ENCODE results near the gene CHML.
"Not testable (repeated sequence)": the region's sequence is repeated elsewhere in the genome, so short reads cannot be mapped to it uniquely, and the experiment has no call there.

CHML gene

GRCh38 chr1:241678536-241678935, 38.4 kb upstream of the CHML start:
- TF ChIP-seq CTCF (IDR thresholded peaks at IDR 0.05; ENCODE audit: insufficient read depth, low read depth, low read length, missing control alignments) = no peak
- DNase-seq (ENCODE audit: low read depth) = no peak
- H3K4me3 ChIP-seq (ENCODE audit: low read length) = no peak overlapping the region

GRCh38 chr1:241677201-241677600, 37.0 kb upstream of the CHML start:
- TF ChIP-seq CTCF (IDR thresholded peaks at IDR 0.05; ENCODE audit: insufficient read depth, low read depth, low read length, missing control alignments) = no peak
- no peak overlapping the region for H3K4me3 ChIP-seq (ENCODE audit: low read length)
- no peak for DNase-seq (ENCODE audit: low read depth)

GRCh38 chr1:241675983-241676382, 35.8 kb upstream of the CHML start:
- no peak overlapping the region for H3K4me3 ChIP-seq (ENCODE audit: low read length)
- no peak for TF ChIP-seq CTCF (IDR thresholded peaks at IDR 0.05; ENCODE audit: insufficient read depth, low read depth, low read length, missing control alignments)
- DNase-seq (ENCODE audit: low read depth) = no peak

- no peak for TF ChIP-seq CTCF (IDR thresholded peaks at IDR 0.05; ENCODE audit: insufficient read depth, low read depth, low read length, missing control alignments)
- no peak overlapping the region for H3K4me3 ChIP-seq (ENCODE audit: low read length)
- DNase-seq (ENCODE audit: low read depth) = no peak
Measured at GRCh38 chr1:241674805-241675384, 34.7 kb upstream of the CHML start.

- no peak overlapping the region for H3K4me3 ChIP-seq (ENCODE audit: low read length)
- DNase-seq (ENCODE audit: low read depth) = no peak
- TF ChIP-seq CTCF (IDR thresholded peaks at IDR 0.05; ENCODE audit: insufficient read depth, low read depth, low read length, missing control alignments) = no peak
Measured at GRCh38 chr1:241672301-241672700, 32.1 kb upstream of the CHML start.

- TF ChIP-seq CTCF (IDR thresholded peaks at IDR 0.05; ENCODE audit: insufficient read depth, low read depth, low read length, missing control alignments) = no peak
- H3K4me3 ChIP-seq (ENCODE audit: low read length) = no peak overlapping the region
- no peak for DNase-seq (ENCODE audit: low read depth)
Measured at GRCh38 chr1:241666419-241666818, 26.2 kb upstream of the CHML start.

GRCh38 chr1:241660424-241660972, 20.3 kb upstream of the CHML start:
- no peak for DNase-seq (ENCODE audit: low read depth)
- TF ChIP-seq CTCF (IDR thresholded peaks at IDR 0.05; ENCODE audit: insufficient read depth, low read depth, low read length, missing control alignments) = no peak
- H3K4me3 ChIP-seq (ENCODE audit: low read length) = no peak overlapping the region

- not testable (repeated sequence) for DNase-seq (ENCODE audit: low read depth); H3K4me3 ChIP-seq (ENCODE audit: low read length)
Measured at GRCh38 chr1:241659016-241659415, 18.8 kb upstream of the CHML start.

Data from epithelial cell of esophagus (primary cell).